ENCODE results near the gene TTC33.
A peak's percentile ranks its signal among the peaks of the same experiment; 100 is the strongest.

The TTC33 gene

DNA sequence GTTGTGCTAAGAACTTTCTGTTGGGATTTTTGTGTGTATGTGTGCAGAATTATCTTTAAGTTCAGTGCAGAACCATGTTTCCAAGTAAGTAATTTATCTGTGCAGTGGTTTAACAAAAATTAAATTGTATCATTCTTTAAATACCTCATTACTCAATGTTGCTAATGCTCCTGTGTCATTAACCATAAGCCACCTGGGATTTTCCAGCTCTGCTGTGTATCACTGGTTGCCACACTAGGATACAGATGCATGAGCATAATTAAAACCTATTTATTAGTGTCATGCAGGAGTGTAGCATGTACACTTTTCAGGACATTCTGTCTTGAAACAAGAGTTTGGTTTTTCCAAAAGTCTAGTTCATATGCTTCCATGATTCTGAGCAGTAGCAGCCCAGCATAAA, 196.5 kb downstream of the TTC33 start:
- DNase-seq = no peak

DNA sequence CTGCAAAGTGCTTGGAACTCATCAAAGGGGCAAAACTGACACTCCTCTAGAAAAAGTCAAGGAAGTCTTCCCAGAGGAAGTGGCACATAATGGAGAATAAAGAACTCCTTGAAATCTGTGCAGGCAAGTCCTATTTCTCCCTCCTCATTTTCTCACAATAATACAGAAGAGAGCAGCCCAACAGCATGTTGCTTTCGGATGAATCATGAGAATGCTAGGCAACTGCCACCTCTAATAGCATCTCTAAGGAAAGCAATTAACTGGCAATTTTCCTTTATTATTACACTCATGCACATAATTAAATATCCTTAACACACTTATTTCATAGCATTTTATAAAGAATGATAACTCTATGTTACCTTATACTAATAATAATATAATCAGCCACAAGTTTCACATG, 198.3 kb downstream of the TTC33 start:
- DNase-seq = no peak

DNA sequence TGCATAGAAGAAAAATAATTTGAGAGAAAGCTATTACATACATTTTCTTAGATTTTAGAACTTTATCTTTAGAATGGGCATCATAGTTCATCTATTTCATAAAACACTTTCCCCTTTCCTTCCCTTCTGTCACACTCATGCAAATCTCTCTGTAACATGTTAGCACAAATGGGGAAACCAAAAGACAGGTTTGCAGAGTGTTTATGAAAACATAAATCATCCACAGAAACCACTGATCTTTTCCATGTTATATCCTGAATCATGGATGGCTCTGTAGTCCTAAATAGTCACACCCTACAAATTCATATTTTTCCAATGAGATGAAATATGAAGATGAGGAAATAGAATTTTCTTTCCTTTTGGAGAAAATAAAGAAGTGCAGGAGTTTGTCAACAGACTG, 198.9 kb downstream of the TTC33 start:
- no peak for DNase-seq

DNA sequence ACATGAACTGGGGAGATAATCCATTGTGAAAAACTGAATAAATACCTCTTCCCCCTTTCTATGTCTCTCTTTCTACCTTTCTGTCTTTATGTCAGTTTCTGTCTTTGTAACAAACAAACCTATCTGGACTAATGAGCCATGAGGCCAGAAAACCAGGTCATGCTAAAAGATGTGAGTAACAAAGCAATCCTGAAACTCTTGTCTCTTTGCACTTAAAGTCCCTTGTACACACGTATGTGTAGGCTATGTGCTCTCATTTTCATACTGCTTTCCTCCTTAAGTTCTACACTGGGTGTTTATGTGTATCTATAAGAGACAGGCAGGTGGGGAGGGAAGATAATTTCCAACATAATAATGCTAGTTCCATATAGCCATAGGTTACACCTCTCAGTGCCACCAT, 199.9 kb downstream of the TTC33 start:
- no peak for DNase-seq

DNA sequence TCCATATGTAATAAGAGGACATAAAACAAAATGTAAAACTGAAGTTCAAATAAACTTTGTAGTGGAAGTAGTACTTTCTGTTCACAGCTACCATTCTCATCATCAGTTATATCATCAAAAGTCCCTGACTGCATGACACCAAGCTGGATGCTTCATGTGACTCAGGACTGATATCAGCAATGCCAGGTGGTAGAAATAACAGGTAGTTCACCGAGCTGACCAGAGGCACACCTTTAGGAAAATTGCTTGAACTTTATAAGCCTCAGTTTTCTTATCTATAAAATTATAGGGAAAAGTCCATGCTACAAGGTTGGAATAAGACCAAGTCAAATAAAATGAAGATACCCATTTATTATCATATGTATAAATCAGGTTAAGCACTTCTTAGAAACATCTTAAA, 200.9 kb downstream of the TTC33 start:
- no peak for DNase-seq

DNA sequence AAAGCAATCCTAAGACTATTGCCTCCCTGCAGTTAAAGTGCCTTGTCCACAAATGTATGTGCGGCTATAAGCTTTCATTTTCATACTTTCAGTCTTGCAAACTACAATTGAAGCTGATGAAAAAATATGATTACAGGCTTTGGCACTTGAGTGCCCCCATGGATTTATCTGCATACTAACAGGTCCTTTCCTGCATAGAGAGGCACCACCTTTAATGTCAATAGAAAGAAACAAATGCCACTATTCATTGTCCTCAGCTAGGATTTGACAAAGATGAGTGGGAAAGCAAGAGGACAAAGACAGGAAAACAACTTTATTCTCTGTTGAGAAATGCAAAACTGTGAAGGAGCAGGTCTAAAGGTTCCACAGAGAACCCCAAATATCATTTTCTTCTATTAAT, 201.7 kb downstream of the TTC33 start:
- DNase-seq = no peak

DNA sequence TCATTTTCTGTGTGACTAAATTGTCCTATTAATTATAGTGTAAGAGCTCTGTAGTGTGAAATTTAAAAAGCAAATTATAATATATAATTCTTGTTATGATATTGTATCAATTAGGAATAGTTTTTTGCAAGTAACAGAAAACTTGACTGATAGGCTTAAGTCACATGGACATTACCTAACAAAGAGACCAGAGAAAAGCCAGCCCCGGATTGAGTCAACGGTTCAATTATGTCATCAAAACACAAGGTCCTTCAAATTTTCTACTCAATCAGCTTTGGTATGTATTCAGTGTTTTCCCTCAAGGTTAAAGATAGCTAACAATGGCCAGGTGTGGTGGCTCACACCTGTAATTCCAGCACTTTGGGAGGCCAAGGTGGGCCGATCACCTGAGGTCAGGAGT, 202.8 kb downstream of the TTC33 start:
- no peak for DNase-seq

DNA sequence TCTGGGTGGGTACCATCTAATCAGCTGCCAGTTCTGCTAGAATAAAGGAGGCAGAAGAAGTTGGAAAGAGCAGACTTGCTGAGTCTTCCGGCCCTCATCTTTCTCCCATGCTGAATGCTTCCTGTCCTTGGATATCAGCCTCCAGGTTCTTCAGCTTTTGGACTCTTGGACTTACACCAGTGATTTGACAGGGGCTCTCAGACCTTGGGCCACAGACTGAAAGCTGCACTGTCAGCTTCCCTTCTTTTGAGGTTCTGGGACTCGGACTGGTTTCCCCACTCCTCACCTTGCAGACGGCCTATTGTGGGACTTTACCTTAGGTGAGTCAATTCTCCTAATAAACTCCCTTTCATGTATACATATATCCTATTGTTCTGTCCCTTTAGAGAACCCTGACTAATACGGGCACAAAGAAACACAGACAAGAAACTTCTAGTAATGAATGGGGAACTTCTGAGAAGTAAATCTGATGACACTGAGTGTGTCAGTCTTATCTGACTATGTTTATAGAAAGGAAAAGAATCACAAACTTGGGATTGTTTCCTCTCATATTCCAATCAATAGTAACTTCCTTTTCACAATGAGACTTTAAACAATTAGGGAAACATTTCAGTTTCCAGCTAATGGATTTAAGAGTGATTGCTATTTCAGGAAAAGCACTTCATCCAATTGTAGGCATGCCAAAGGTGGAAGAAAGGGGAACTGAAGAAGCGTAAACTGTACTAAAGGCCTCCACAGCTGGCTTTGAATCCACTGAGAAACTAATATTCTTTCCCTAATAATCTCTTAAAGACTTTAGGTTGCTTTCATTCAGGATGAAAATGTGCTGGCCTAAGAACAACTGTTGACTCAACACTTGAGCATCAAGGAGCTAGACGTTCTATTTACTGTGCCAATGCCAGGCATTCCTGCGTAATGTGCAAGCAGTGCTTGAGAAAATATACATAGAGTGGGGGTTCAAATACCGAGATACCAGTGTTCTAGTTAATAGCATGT, 204.0 kb downstream of the TTC33 start:
- DNase-seq = no peak

DNA sequence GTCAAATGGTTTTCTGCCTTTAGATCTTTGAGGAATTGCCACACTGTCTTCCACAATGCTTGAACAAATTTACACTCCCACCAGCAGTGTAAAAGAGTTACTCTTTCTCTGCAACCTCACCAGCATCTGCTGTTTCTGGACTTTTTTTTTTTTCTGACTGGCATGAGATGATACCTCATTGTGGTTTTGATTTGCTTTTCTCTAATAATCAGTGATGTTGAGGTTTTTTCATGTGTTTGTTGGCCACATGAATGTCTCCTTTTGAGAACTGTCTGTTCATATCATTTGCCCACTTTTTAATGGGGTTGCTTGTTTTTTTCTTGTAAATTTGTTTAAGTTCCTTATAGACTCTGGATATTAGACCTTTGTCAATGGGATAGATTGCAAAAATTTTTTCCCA, 205.3 kb downstream of the TTC33 start:
- DNase-seq = no peak

DNA sequence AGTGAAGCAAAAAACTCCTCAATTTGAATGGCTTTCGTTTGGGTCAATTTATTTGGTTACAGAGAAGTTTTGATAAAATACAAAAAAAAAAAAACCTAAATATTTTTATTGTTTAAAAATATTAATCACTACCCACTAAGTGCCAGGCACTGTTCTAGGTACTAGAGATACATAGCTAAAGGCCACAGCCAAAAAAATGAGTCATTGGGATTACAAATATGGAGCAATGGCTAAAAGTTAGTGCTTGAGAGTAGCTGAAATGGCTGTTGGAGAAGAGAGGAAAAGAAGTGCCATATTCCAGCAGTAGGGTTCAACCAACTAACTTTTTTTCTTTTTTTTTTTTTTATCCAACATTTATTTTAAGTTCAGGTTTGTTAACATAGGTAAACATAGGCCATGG, 206.1 kb downstream of the TTC33 start:
- no peak for DNase-seq

DNA sequence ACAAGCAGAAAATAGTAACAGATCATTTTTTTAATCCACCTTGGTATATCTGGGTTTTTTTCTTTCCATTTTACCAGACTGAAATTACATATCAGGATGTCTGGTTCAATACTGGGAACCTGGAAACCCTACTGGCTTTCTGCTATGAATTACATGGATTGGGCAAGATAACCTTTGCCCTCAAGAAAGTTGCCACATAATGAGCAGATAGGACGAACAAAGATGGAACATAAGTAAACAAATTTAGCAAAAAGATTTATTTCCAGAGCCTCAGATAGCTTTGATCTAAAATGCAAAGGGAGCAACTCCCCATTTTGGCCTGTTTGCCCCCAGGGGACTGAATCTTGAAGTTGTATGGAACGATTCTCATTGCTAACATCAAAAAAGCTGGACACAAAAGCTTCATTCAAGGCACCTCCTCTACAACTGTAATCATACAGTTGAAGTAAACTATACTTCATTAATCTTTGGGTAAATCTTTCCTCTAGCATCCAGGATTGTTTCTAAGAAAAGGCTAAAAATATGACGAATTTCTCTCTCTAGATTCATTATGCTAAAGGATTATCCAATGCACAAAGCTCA, 207.7 kb downstream of the TTC33 start:
- no peak for DNase-seq

DNA sequence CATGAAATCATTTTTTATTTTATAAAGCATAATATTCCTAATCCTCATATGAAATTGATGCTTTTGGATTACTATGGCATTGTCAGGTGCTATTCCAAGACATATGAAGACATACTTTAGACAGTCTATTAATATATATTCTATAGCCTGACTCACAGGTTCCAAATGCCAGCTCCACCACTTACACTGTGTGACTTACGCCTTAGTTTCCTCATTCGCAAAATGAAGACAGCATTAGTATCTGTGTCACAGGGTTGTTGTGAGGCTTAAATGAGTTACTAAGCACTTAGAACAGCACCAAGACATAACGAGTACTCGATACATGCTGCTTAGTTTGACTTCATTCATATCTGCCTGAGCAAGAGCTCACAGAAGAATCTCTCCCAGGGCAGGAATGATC, 208.2 kb downstream of the TTC33 start:
- DNase-seq = no peak

DNA sequence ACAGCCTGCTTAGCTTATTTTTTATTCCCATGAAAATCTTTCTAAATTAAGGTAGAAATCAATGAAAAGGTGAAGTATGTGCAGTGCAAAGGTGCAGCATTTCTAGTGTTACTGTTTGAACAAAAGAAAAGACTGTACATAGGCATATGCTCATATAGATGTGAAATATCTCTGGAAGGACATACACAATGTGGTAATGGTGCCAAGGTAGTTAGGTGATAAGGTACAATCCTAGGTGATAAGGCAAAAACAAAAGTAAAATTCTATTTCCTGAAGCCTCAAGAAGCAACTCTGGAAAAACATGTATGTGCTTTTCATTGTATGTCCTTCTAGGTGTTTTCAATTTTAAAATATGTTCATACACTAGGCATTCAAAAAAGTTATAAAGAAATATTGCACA, 215.5 kb downstream of the TTC33 start:
- DNase-seq = no peak

DNA sequence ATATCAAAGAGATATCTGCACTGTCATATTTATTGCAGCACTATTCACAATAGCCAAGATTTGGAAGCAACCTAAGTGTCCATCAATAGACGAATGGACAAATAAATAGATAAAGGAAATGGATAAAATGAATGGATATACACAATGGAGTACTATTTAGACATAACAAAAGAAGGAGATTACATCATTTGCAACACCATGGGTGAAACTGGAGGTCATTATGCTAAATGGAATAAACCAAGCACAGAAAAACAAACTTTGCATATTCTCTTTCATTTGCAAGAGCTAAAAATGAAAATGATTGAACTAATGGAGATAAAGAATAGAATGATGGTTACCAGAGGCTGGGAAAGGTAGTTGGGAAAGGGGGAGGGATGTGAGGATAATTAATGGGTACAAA, 231.1 kb downstream of the TTC33 start:
- no peak for DNase-seq

DNA sequence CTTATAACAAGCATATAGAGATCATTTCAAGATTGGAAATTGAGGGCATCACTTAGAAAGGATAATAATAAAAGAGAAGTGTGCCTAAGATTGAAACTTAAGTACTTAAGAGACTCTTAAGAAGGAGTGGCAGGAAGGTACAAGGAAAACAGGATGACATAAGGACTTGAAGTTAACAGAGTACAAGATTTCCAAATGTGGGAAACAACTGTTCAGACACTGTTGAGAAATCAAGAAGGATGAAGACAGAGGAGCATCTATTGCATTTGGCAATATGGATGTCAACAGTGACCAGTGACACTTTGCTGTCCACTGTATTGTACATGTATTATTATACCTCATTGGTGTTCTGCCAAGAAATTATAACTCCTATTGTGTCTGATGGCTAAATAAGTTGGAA, 233.8 kb downstream of the TTC33 start:
- DNase-seq = no peak

DNA sequence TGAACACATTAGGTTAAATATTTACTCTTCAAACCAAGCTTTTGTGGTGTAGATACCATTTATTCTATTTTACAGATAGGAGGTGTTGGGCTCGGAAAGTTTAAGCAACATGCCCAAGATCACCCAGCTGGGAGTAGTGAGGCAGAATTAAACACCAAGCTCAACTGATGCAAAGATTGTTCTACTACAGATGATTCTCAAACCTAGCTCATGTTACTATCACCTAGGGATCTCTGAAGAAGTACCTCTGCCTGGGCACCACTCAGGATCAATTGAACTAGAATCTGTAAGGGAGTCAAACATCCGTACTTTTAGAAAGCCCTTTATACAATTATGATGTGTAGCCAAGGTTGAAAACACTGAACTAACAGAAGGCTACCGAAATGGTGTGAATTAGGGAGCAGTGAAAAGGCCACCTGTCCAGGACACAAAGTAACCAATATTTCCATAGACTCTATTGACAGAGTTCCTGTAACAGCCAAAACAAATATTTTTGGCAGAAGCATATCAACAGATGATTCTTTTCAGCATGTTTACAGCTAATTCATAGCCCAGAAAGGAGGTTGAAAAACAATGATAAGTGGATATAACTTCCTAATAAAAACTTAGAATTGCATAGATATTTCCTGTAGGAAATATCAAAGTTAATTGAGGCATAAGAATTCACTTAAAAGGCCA, 234.5 kb downstream of the TTC33 start:
- DNase-seq = no peak

DNA sequence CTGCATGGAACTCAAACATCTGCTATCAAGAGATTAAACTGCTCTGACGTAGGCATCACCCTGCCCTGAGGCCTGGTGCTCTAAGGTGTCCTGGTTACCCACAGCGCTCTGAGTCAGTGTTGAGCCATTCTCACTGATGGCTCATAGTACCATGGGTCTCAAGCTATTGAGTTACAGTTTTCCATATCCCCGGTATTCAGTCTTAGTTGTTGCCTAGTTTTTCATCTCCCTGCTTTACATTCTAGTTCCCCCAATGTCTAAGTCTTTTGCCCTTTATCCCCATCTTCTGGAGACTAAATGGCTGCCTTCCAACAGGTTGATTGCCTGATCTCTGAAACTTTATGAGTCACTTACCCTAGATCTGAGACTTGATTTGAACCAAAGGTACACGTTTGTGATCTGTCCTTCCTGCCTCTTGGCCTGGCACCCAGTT, 237.3 kb downstream of the TTC33 start:
- DNase-seq = peak; percentile 36

DNA sequence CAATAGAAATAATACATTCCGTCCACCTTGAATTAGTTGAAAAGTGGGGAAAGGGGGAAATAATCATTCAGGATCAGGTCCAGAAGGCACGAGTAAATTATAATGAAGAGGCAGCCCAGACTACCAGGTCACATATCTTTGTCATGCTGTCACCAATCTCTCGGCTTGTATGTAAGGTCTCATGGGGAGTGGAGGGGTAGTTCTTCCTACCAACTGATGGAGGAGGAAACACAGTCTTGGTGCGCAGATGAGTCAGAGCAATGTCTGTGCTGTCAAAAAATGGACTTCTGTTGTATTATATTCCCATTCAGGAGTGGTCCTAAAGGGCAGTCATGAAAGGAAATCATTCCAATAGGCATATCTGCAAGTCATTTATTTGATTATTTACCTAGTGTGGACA, 240.3 kb downstream of the TTC33 start:
- DNase-seq = no peak

DNA sequence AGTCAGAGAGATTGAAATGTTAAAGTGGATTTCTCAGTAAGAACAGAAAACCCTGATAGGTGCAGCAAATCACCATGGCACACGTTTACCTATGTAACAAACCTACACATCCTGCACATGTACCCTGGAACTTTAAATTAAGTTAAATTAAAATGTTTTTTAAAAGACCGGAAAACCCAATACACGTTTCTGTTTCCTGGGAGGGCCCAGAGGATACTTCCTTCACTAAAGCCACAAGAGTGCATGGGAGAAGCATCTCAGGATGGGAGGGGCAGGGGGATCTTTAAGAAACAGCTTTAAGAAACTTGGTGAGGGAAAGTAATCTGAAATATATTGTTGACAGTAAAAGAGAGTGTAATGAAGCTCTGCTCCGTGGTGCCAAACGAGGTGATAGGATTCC, 240.8 kb downstream of the TTC33 start:
- no peak for DNase-seq

DNA sequence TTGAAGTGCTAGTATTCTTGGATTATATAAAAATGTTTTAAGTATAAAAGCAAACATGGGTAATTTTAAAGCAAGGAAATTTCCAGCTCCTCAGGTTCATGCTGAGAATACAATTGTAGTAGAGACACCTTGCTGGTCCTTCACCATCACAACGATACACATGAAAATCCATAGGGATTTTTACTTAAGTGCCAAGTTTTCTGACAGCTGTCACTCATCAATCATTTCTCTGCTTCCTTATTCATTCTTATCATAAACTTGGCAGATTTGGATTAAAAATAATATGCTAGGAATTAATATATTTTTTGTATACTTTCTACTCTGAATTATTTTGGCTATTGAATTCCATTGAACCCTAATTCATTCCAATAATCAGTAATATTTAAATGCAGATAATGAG, 244.0 kb downstream of the TTC33 start:
- no peak for DNase-seq

DNA sequence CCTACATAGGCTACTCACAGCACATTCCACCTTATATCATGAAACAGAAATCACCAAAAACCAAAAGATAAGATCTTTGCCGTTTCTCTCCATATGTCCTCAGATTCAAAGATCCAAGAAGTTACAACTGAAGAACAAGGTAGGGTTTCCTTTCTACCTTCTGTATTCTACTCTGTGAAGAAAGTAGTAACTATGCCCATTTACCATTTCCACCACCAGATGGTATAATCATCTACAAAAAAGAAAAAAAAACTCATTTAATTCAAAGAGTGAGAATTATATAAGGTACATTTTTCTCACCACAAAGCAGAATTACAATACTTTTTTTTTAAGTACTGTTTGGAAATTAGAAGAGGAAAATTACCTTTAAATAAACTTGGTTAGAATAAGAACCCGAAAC, 248.7 kb downstream of the TTC33 start:
- no peak for DNase-seq

DNA sequence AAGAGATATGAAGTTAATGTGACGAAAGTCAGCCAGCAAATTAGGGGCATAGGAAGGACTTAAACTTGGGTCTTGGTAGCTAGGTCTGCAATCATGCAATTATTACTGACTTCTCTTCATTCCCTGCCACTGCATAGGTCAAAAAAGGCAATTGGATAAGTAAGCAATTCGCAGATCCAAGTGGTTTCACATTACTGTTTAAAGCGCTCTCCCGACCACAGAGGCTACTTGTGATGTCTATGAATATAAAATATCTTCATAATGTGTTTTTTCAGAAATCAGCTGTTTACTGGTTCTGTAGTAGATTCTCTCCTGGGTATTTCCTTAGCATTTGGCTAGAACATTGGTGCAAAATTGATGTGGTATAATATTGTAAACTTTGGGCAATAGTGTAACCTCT, 250.7 kb downstream of the TTC33 start:
- DNase-seq = no peak

DNA sequence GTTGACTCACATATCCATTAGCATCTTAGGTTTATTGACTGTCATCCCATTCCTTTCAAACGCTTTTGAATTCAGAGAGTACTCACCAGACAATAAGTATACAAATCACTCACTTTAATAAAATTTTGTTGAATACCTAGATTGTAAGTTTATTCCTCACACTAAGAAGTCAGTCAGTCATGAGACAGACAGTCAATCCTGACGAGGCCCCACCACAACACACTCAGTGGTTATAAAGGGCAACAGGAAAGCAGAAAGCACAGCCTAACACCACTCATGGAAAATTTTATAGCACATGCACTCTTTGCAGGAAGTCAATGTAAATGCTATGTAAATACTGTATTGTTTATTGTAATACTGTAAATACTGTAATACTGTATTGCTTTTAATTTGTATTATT, 252.3 kb downstream of the TTC33 start:
- no peak for DNase-seq

DNA sequence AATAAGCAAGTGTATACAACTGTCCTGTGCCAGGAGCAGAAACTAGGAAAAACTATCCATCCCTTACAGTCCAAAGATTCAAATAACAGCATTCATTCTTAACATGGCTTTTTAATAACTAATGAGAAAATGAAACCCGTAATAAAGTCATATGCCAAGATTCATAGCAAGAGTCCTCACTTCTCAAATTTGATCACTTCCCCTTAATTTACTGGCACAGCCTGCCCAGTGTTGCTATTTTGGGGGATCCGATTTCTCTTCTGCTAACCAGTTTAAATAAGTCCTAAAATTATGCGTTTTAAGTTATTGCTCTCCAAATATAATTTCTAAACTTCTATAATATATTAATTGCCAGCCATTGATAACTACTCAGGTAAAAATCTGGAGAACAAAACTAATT, 253.0 kb downstream of the TTC33 start:
- DNase-seq = no peak

Data from stimulated activated CD8-positive, alpha-beta memory T cell treated with anti-CD3 and anti-CD28 coated beads, Interleukin-4, amount 100 ng/mL, for 48 hours (primary cell).